Spleen (tissue), 7 donors: ENCODE measurements around the gene SLC18A3.

Experiments
- CTCF ChIP-seq, 11 experiments: fragments of 200-600 bp in 7 of 11; fragments of 450-650 bp in 4 of 11; sonication (generic) in 4 of 11; IDR thresholded peaks in 8 of 11; conservative IDR thresholded peaks in 3 of 11; 1 replicate in 7 of 11; 2 replicates in 4 of 11; pipeline versions ENCODE4 v1.4.0 to v1.8.0; 2016 to 2021; ENCODE audit warnings: antibody characterized with exemption in 11 of 11, inconsistent platforms in 4 of 11, mild to moderate bottlenecking in 1 of 11
- POLR2A ChIP-seq, 3 donors: fragments of 450-650 bp; IDR thresholded peaks; one replicate each; pipeline ENCODE4 v1.5.1; 2017; ENCODE audit warnings: antibody characterized with exemption in 3 of 3, mild to moderate bottlenecking in 1 of 3
- POLR2AphosphoS5 ChIP-seq, 3 donors: sonication (generic); formaldehyde crosslinking; IDR thresholded peaks; one replicate each; pipeline ENCODE4 v1.5.1; 2017; ENCODE audit warnings: antibody characterized with exemption in 3 of 3
- donor health status: DM: no; HTN: no; CAD: no; lungs with moderate emphysema.
- donor health status: DM: no; HTN: no; CAD: no.
- donor health status: DM: no; HTN: no; CAD: no.

- TF ChIP-seq CTCF (IDR thresholded peaks at IDR 0.05 in 8 of 11, conservative IDR thresholded peaks at IDR 0.05 in 3 of 11) (no peak), POLR2AphosphoS5 (IDR thresholded peaks at IDR 0.05) (no peak), POLR2A (IDR thresholded peaks at IDR 0.05) (no peak)
Observed at GRCh38 chr10:49611166-49611815, 1.2 kb downstream of the SLC18A3 start.
